ENCODE results near the gene C1QTNF9B.

DNA sequence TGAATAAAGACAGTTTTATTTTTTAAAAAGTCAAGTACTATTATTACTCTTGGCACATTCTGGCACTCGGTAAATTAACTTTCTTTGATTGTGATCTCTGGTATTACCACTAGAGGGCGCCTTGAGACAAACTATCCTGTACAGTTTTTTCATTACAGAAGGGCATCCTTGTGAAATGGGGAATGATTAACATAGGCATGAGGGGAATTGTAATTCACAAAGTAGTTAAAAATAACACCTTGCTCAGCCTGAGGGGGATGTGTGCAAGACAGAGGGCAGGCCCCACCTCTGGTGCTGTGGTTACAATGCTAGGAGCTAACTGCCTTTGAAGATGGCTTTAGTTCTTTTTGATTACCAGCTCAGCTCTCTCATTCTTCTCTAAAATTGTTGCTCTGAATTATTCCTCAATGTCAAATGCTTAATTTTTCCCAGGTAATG is 24.2 kb upstream of the C1QTNF9B start:
- TF ChIP-seq, protein P1, sequence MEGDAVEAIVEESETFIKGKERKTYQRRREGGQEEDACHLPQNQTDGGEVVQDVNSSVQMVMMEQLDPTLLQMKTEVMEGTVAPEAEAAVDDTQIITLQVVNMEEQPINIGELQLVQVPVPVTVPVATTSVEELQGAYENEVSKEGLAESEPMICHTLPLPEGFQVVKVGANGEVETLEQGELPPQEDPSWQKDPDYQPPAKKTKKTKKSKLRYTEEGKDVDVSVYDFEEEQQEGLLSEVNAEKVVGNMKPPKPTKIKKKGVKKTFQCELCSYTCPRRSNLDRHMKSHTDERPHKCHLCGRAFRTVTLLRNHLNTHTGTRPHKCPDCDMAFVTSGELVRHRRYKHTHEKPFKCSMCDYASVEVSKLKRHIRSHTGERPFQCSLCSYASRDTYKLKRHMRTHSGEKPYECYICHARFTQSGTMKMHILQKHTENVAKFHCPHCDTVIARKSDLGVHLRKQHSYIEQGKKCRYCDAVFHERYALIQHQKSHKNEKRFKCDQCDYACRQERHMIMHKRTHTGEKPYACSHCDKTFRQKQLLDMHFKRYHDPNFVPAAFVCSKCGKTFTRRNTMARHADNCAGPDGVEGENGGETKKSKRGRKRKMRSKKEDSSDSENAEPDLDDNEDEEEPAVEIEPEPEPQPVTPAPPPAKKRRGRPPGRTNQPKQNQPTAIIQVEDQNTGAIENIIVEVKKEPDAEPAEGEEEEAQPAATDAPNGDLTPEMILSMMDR (IDR thresholded peaks at IDR 0.05), result peak; percentile 96
- no peak for TF ChIP-seq EZH2 (IDR thresholded peaks at IDR 0.05)
